KOPT-K1 (cell line): ENCODE measurements around the gene MSI2.

ENCODE experiments used
- H3K27ac ChIP-seq: fragments of 200-600 bp; sonication (generic); 2 replicates; pipeline ENCODE4 v1.5.1; 2016; ENCODE audit warnings: antibody characterized with exemption, mild to moderate bottlenecking, low read depth, low read length; ENCODE audit not compliant: poor library complexity, severe bottlenecking
- H3K36me3 ChIP-seq: fragments of 200-600 bp; sonication (generic); 2 replicates; pipeline ENCODE4 v1.5.1; 2017; ENCODE audit warnings: antibody characterized with exemption, mild to moderate bottlenecking, low read length, moderate library complexity; ENCODE audit not compliant: insufficient read depth
- H3K9me3 ChIP-seq: fragments of 200-600 bp; sonication (generic); 2 replicates; pipeline ENCODE4 v1.5.1; 2017; ENCODE audit warnings: antibody characterized with exemption, low read length, mild to moderate bottlenecking; ENCODE audit not compliant: insufficient read depth, poor library complexity, severe bottlenecking

The MSI2 gene

DNA sequence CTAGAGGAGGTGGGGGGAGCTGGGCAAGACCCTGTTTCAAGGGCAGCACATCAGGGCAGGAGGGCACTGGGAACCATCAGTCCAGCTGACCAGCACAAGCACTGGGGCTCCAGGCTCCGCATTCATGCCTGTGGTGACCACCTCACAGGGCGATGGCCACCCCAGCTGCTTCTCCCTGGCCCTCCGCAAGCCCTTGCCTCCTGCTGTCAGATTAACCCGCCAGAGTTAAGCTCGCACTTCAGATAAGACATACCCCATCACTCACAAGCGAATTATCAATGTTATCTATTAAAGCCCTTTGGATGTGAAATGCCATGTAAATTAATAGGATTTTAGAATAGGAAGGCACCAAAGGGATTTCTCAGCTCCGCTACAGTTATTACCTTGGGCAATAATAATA, 383.8 kb downstream of the MSI2 start:
- H3K9me3 ChIP-seq, result no peaks in the 10 kb centered on the region
- no peak overlapping the region for H3K27ac ChIP-seq
- H3K36me3 ChIP-seq, result peaks cover 100% of the 10 kb centered on the region

DNA sequence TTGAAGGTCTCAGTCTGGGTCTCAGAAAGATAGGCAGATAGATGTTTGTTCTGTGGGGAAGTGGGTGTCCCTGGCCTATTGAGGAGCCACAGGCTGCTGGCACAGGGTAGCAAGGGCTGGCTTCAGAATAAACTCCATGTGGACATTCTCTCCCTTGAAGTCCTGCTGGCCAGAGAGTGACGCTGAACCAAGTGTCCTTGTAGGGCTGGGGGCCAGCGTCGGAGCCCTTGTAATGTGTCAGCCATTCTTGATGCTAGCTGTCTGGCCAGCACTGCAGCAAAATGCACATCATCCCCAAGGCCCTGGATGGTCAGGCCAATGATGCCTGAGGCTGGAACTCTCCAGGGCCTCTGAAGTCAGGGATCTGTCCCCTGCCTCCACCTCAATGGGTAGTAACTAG, 385.4 kb downstream of the MSI2 start:
- Histone ChIP-seq H3K9me3 (no peaks in the 10 kb centered on the region), H3K27ac (no peak overlapping the region), H3K36me3 (peaks cover 100% of the 10 kb centered on the region)

DNA sequence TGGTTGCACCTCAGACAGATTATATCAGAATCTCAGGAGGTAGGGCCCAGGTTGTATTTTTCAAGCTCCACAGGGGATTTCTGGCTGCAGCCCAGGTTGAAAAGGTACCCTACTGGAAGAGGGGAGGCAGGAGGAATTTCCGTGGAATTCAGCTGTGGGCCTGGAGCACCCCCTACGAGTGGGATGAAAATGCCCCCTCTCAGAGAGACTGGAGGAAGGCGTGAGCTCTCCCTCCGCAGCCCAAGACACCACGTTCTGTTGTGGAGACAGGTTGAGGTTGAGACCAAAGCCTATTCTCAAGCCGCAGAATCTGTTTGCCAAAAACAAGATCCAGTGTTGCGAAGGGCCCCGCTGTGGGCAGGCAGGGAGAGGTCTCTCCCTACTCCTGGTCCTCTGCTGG, 386.7 kb downstream of the MSI2 start:
- H3K9me3 ChIP-seq, result no peaks in the 10 kb centered on the region
- peaks cover 97% of the 10 kb centered on the region for H3K36me3 ChIP-seq
- H3K27ac ChIP-seq, result no peak overlapping the region

DNA sequence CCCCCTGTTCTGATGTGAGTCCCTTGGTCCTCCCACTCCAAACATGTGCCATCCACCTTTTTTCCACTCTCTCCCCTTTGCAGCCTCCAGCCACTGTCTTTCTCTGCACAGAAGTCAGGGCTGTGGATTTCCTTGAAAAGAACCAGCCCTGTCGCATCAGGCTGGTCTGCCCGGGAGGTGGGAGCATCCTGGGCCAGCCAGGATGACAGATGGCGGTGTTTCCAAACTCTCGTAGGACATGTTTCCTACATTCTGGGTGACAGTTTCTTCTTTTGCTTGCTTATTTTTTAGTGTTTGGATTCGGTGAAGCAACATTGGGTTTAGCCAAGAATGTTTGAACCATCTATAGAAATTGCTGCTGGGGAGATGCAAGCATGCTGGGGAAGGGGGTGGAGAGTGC, 388.0 kb downstream of the MSI2 start:
- Histone ChIP-seq H3K27ac (no peak overlapping the region), H3K36me3 (peaks cover 97% of the 10 kb centered on the region), H3K9me3 (no peaks in the 10 kb centered on the region)

DNA sequence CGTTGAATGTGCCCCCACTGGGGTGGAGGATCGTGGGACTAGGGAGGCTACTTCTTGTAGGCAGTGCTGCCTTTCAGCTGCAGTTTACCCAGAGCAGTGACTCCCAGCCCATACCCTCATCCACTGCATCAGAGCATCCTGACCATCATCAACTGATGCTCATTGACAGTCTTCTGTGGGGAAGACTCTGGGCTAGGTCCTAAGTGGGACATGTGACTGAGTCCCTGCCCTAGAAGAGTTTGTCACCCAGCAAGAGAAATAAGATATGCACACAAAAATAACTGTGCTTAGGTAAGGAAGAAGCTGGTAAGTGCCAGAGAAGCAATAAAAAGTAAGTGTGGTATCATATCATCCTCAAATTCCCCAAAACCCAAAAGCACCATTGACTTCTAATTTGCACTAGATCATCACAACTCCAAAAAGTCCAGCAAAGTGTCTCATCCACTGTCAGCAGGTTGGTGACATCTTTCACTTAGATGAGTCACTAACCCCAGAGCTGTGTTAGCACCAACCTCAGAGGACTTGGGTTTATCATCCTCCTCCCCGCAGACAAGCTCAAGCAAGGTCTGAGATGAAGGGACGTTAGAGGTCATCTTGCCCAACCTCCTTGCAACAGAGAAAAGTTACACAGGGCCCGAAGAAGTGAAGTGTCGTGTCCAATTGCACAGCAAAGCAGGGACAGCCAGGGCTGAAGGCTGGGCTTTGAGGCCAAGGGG, 389.8 kb downstream of the MSI2 start:
- Histone ChIP-seq H3K36me3 (peaks cover 97% of the 10 kb centered on the region), H3K27ac (no peak overlapping the region), H3K9me3 (no peaks in the 10 kb centered on the region)

DNA sequence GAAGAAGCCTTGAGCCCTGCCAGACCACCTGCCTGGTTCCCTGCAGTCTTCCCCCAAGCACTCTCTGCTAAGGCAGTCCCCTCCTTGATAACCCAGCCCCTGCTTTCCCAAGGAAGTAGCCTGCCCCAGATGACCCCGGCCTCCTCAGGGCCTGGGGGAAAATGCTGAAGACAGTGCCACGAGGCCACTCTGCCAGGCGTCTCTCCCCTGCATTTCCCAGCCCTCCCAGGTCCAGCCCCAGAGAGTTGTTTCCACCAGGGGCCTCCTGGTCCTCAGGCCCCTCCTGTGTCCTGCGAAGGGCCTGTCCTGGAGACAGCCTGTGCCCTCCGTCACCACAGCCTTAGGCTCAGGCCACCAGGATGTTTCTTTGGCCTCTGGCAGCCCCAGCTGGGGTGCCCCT, 392.4 kb downstream of the MSI2 start:
- peaks cover 97% of the 10 kb centered on the region for H3K36me3 ChIP-seq
- no peaks in the 10 kb centered on the region for H3K9me3 ChIP-seq
- no peak overlapping the region for H3K27ac ChIP-seq

DNA sequence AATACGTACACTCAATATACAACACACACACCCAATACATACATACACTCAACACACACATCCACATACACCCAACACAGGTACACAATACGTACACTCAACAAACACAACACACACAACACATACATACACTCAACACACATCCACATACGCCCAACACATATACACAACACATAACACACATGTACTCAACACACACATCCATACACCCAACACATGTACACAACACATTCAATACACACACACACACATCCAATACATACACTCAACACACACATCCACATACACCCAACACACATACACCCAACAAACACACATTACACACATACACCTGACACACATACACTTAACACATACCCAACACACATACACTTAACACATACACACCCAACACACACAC, 392.9 kb downstream of the MSI2 start:
- Histone ChIP-seq H3K36me3 (peaks cover 97% of the 10 kb centered on the region), H3K9me3 (no peaks in the 10 kb centered on the region), H3K27ac (no peak overlapping the region)

DNA sequence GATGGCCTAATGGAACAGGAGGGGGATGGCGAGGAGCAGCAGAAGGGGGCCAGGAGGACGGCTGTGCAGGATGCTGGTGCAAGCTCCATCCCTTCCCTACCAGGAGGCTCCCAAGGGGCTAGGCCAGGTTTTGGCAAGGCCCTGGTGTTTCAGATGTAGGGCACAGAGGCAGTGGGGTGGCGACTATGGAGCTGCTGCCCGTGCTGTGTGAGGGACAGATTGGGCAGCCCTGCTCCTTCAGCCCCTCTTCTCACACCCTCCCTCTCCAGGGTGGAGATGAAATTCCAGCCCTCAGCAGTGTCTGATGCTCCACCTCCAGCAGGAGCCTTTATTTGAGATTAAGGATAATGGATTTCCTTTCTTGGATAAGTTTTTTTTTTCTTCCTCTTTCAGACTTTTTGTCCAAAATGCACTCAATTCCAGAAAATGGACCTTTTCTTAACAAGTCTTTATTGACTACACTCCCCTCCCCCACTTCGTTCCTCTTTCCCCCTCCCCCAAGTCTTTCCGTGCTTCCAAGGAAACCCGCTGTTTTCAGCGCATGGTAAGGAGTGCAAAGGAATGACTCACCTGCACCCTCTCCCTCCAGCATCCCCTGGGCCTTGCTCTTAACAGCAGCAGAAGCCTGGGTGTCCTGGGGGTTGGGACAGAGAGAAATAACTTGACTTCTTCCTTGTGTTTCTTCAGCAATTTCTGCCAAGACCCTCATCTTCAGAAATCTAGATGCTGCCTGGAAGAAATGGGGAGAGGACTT, 393.6 kb downstream of the MSI2 start:
- no peak overlapping the region for H3K27ac ChIP-seq

DNA sequence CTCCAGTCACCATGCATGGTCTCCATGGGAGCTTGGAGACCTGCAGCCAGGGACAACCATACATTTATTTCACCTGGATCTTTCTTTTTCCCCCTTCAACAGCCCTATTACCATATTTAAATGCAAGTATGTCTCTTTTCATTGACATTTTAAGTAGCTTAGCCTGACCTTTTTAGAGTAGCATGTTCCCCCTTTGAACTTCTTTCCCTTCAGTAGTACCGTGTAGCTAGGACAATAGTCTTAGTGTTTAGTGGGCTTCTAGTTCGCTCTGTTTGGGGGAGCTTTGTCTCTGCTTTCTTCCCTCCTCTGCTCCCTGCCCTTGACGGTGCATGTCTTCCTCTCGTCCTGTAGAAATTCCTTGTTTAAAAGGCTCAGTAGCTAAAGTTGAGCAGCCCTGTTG, 394.2 kb downstream of the MSI2 start:
- Histone ChIP-seq H3K27ac (no peak overlapping the region), H3K36me3 (peaks cover 97% of the 10 kb centered on the region), H3K9me3 (no peaks in the 10 kb centered on the region)

More for the DNA sequence above, 393.6 kb downstream of the MSI2 start:
- Histone ChIP-seq H3K9me3 (no peaks in the 10 kb centered on the region), H3K36me3 (peaks cover 97% of the 10 kb centered on the region)

DNA sequence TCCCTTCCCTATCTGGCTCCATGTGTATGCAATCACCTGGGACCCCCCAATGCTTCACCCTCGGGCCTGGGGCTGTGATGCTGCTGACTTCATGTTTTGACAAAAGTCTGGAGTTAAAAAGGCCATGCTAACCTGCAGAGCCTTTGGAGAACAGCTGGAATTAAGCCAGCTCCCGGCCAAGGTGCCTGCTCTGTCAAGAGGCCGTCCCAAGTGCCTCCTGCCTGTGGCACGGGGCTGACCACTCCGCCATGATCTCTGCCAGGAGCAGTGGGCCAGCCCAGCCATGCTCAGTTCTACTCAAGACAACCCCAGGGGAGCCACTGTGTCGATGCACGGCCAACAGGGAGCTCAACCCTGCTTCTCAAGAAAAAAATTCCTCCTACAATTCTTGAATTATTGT, 395.1 kb downstream of the MSI2 start:
- Histone ChIP-seq H3K9me3 (no peaks in the 10 kb centered on the region), H3K27ac (no peak overlapping the region), H3K36me3 (peaks cover 97% of the 10 kb centered on the region)

DNA sequence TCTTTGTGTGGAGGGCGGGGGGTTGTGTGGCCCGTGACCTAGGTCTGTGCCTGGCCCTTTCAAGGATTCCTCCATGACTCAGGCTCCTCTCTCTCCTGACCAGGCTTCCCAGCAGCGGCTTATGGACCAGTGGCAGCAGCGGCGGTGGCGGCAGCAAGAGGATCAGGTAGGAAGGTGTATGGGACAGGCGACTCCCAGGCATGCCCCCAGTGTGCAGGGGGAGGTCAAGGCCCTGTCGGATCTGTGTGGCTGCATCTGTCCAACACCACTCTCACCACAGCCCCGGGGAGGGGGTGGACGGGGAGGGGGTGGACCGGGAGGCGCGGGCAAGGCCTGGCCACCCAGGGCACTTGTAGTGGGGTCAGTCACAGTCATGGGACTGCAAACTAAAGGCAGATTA, 395.7 kb downstream of the MSI2 start:
- Histone ChIP-seq H3K27ac (no peak overlapping the region), H3K9me3 (no peaks in the 10 kb centered on the region), H3K36me3 (peaks cover 97% of the 10 kb centered on the region)

DNA sequence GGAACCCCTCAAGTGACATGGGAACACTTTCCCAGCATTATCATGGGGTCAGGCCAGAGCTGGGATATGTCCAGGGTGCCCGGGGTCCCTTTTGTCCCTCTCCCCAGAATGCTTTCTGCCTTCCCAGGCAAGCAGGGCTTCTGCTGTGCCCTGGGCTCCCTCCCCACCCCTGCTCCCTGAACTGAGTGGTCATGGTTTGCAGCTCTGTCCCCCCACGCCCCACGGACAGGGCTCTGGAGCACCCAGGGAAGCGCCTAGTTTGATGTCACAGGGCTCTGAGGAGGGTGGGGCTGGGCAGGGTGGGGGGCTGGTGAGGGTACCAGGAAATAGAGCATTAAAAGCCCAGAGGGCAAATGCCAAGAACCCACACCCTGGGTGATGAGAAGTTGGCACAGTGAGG, 396.5 kb downstream of the MSI2 start:
- Histone ChIP-seq H3K27ac (no peak overlapping the region), H3K9me3 (no peaks in the 10 kb centered on the region), H3K36me3 (peaks cover 99% of the 10 kb centered on the region)

DNA sequence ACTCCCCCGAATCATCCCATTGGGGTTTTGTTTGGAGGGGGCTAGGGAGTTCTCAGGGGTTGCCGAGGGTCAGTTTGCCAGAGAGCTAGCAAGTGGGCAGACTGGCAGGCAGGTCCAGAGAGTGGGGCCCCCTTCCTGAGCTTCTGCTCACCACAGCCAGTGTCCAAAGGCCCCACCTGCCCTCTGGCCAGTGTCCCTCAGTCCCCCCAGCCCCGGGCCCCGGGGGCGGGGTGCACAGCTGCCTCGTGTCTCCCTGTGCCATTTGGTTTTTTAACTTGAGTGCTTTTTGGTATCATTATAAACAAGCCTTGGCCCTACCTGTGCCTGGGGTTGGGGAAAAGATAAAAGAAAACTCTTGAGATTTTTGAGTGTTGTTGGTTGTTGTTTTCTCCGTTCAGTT, 397.0 kb downstream of the MSI2 start:
- peaks cover 100% of the 10 kb centered on the region for H3K36me3 ChIP-seq

DNA sequence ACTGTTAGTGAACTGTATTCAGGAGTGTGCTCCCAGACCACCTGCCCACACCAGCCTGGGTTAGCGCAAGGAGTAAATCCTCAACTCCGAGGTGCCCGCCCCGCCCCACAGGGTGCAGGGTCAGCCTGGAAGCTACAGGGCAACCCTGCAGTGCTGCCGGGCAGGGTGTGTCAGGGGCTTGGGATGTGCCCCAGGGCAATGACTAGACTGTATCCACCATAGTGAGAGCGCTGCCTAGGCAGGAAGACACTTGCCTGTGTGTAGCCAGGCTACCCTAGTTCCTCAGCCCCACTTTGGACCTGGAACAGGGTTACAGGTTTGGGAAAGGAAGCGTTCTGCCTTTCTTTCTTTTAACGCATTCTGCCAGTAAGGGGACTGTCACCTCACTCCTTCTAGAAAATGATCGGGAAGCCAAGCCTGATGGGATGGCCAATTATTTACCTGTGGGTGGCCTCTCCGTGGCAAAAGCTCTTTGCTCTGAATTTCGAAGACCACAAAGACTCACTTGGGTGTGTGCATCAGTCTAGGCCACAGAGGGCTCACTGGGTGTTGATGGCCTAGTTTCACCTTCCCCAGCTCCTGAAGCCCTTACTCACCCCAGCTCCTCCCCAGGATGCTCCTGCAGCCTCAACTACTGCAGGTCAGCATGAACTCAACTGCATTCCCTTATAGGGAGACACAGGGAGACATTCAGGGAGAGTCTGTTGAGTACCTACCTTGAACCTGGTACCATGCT, 397.9 kb downstream of the MSI2 start:
- Histone ChIP-seq H3K36me3 (peaks cover 100% of the 10 kb centered on the region), H3K27ac (no peak overlapping the region), H3K9me3 (no peaks in the 10 kb centered on the region)

More for the DNA sequence above, 397.0 kb downstream of the MSI2 start:
- Histone ChIP-seq H3K27ac (no peak overlapping the region), H3K9me3 (no peaks in the 10 kb centered on the region)

DNA sequence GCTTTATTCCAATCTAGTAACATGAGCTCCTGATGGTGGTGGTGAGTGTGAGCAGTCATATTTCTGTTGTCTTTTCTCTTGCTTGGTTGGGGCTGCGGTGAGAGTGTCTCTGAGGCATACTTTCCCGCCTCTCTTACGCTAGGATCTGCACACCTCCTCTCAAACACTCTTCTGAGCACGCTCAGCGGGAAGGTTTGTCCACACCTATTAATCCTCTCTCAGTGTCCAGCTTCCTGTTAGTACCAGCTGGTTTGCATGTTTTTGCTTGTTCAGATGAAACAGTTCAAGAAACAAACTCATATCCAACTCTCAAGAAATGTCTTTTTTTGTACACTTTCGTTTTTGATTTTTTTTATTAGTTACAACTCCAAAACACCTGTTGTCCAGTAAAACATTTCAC, 399.2 kb downstream of the MSI2 start:
- Histone ChIP-seq H3K36me3 (peaks cover 100% of the 10 kb centered on the region), H3K9me3 (no peaks in the 10 kb centered on the region), H3K27ac (no peak overlapping the region)
